ENCODE measurements around the gene GOLGB1. TPM values are rescaled to one million over a fixed set of nuclear protein-coding genes. Genes with fewer than 3 reads are reported as not detected.

Gene GOLGB1
- total and polyA plus RNA-seq, 2 donors (not counting 1 experiment from before 2014, with no cell fraction given), result 24.7 to 68.7 TPM

GRCh38 chr3:121681792-121682191, 67.7 kb downstream of the GOLGB1 start:
- peaks cover 7% of the 10 kb centered on the region for H3K36me3 ChIP-seq (ENCODE audit: control insufficient read depth, insufficient read depth, low read length)
- H3K4me2 ChIP-seq (ENCODE audit: extremely low read depth, insufficient read depth, low read length), result no peak overlapping the region
- H3K9me3 ChIP-seq (ENCODE audit: control insufficient read depth, insufficient read depth, low read depth, low read length), result no peaks in the 10 kb centered on the region
- TF ChIP-seq EZH2 (IDR thresholded peaks at IDR 0.05; ENCODE audit: low read length, missing control alignments), result no peak
- TF ChIP-seq, protein P1, sequence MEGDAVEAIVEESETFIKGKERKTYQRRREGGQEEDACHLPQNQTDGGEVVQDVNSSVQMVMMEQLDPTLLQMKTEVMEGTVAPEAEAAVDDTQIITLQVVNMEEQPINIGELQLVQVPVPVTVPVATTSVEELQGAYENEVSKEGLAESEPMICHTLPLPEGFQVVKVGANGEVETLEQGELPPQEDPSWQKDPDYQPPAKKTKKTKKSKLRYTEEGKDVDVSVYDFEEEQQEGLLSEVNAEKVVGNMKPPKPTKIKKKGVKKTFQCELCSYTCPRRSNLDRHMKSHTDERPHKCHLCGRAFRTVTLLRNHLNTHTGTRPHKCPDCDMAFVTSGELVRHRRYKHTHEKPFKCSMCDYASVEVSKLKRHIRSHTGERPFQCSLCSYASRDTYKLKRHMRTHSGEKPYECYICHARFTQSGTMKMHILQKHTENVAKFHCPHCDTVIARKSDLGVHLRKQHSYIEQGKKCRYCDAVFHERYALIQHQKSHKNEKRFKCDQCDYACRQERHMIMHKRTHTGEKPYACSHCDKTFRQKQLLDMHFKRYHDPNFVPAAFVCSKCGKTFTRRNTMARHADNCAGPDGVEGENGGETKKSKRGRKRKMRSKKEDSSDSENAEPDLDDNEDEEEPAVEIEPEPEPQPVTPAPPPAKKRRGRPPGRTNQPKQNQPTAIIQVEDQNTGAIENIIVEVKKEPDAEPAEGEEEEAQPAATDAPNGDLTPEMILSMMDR (conservative IDR thresholded peaks at IDR 0.05 in 1 of 2, IDR thresholded peaks at IDR 0.05 in 1 of 2; ENCODE audit: low read depth in 1 of 2, low read length in 2 of 2), result no peak
- DNase-seq (ENCODE audit: low read depth in 2 of 2), result no peak
- no peaks in the 10 kb centered on the region for H3K4me1 ChIP-seq (ENCODE audit: control insufficient read depth, extremely low read depth, insufficient read depth, low read length)
- H3K27ac ChIP-seq (ENCODE audit: insufficient read depth, low read length), result no peak overlapping the region
- H3K4me3 ChIP-seq (replicated peaks in 1 of 4; ENCODE audit: control extremely low read depth in 1 of 4, insufficient read depth in 1 of 4, low read depth in 3 of 4, low read length in 4 of 4), result no peak overlapping the region
- H3K79me2 ChIP-seq (ENCODE audit: control insufficient read depth, insufficient read depth, low read length), result no peaks in the 10 kb centered on the region
- H2AFZ ChIP-seq (ENCODE audit: low read length), result no peak overlapping the region
- no peaks in the 10 kb centered on the region for H3K27me3 ChIP-seq (ENCODE audit: control insufficient read depth, insufficient read depth, low read length)
- no peak overlapping the region for H3K9ac ChIP-seq (ENCODE audit: insufficient read depth, low read length)
- no peaks in the 10 kb centered on the region for H4K20me1 ChIP-seq (ENCODE audit: control insufficient read depth, extremely low read depth, insufficient read depth, low read length)

GRCh38 chr3:121677141-121677540, 72.4 kb downstream of the GOLGB1 start:
- no peaks in the 10 kb centered on the region for H3K79me2 ChIP-seq (ENCODE audit: control insufficient read depth, insufficient read depth, low read length)
- no peak for DNase-seq (ENCODE audit: low read depth in 2 of 2)
- no peak overlapping the region for H3K27ac ChIP-seq (ENCODE audit: insufficient read depth, low read length)
- no peak overlapping the region for H2AFZ ChIP-seq (ENCODE audit: low read length)
- no peak overlapping the region for H3K9ac ChIP-seq (ENCODE audit: insufficient read depth, low read length)
- H3K27me3 ChIP-seq (ENCODE audit: control insufficient read depth, insufficient read depth, low read length), result no peaks in the 10 kb centered on the region
- H3K4me1 ChIP-seq (ENCODE audit: control insufficient read depth, extremely low read depth, insufficient read depth, low read length), result no peaks in the 10 kb centered on the region
- H3K9me3 ChIP-seq (ENCODE audit: control insufficient read depth, insufficient read depth, low read depth, low read length), result no peaks in the 10 kb centered on the region
- TF ChIP-seq EZH2 (IDR thresholded peaks at IDR 0.05; ENCODE audit: low read length, missing control alignments), result no peak
- TF ChIP-seq, protein P1 (conservative IDR thresholded peaks at IDR 0.05 in 1 of 2, IDR thresholded peaks at IDR 0.05 in 1 of 2; ENCODE audit: low read depth in 1 of 2, low read length in 2 of 2), result no peak
- no peak overlapping the region for H3K4me2 ChIP-seq (ENCODE audit: extremely low read depth, insufficient read depth, low read length)
- no peak overlapping the region for H3K4me3 ChIP-seq (replicated peaks in 1 of 4; ENCODE audit: control extremely low read depth in 1 of 4, insufficient read depth in 1 of 4, low read depth in 3 of 4, low read length in 4 of 4)
- no peaks in the 10 kb centered on the region for H4K20me1 ChIP-seq (ENCODE audit: control insufficient read depth, extremely low read depth, insufficient read depth, low read length)
- H3K36me3 ChIP-seq (ENCODE audit: control insufficient read depth, insufficient read depth, low read length), result peaks cover 9% of the 10 kb centered on the region

DNA sequence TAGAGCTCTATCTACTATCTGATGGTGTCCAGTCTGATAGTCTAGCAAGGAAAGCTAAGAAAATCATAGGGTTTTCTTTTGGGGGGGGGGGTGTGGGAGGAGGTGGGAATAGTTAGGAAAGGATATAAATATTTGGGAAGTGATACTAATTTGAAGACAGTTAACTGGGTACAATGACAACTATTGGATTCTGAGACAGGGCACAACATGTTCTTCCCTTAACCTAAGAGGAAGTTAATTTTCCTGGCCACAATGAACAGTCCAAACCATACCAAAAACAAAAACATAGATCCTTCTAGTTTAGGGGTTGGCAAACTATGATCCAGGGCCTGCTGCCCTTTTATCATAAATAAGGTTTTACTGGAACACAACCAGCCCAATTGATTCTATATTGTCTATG, 78.9 kb downstream of the GOLGB1 start:
- H3K9me3 ChIP-seq (ENCODE audit: control insufficient read depth, insufficient read depth, low read depth, low read length), result no peaks in the 10 kb centered on the region
- H3K79me2 ChIP-seq (ENCODE audit: control insufficient read depth, insufficient read depth, low read length), result no peaks in the 10 kb centered on the region
- H3K27ac ChIP-seq (ENCODE audit: insufficient read depth, low read length), result no peak overlapping the region
- no peaks in the 10 kb centered on the region for H4K20me1 ChIP-seq (ENCODE audit: control insufficient read depth, extremely low read depth, insufficient read depth, low read length)
- peaks cover 15% of the 10 kb centered on the region for H3K36me3 ChIP-seq (ENCODE audit: control insufficient read depth, insufficient read depth, low read length)
- no peak overlapping the region for H3K4me2 ChIP-seq (ENCODE audit: extremely low read depth, insufficient read depth, low read length)
- no peak overlapping the region for H3K4me3 ChIP-seq (replicated peaks in 1 of 4; ENCODE audit: control extremely low read depth in 1 of 4, insufficient read depth in 1 of 4, low read depth in 3 of 4, low read length in 4 of 4)
- H2AFZ ChIP-seq (ENCODE audit: low read length), result no peak overlapping the region
- no peak for DNase-seq (ENCODE audit: low read depth in 2 of 2)
- no peaks in the 10 kb centered on the region for H3K27me3 ChIP-seq (ENCODE audit: control insufficient read depth, insufficient read depth, low read length)
- H3K9ac ChIP-seq (ENCODE audit: insufficient read depth, low read length), result no peak overlapping the region
- no peaks in the 10 kb centered on the region for H3K4me1 ChIP-seq (ENCODE audit: control insufficient read depth, extremely low read depth, insufficient read depth, low read length)
- TF ChIP-seq, protein P1 (conservative IDR thresholded peaks at IDR 0.05 in 1 of 2, IDR thresholded peaks at IDR 0.05 in 1 of 2; ENCODE audit: low read depth in 1 of 2, low read length in 2 of 2), result no peak
